ENCODE measurements around the gene ALDH2.

DNA sequence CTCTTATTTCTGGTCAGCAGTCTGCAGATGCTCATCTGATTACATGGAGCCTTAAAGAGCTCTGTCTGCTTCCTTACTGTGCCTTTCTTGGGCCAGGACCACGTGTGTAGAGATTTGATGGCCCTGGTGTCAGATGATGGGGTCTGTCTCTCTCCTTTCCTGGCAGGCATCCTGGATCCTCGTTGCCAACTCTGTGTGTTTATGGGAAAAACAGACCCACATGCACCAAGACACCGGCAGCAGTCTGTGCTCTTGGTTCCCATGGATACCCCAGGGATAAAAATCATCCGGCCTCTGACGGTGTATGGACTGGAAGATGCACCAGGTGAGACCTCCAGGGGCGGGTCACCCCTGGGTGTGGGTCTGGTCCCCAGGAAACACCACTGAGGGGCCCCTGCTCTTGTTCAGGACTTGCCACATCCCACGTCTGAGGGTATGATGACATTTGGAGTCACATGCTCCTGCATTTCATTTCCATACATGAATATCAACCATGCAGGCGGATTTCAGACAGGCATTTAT, 18.5 kb upstream of the ALDH2 start:
- TF ChIP-seq SP4 (IDR thresholded peaks at IDR 0.05; ENCODE audit: low read length) (no peak), TEAD4 (IDR thresholded peaks at IDR 0.05; ENCODE audit: low read depth, low read length) (no peak), EGR1 (IDR thresholded peaks at IDR 0.05; ENCODE audit: borderline replicate concordance, low read depth, low read length) (no peak), POLR2A (IDR thresholded peaks at IDR 0.05; ENCODE audit: control extremely low read depth in 1 of 2, low read depth in 2 of 2, low read length in 2 of 2) (no peak), POLR2AphosphoS5 (IDR thresholded peaks at IDR 0.05; ENCODE audit: low read depth, low read length) (no peak), CHD1 (IDR thresholded peaks at IDR 0.05; ENCODE audit: low read depth, low read length) (no peak), RFX5 (IDR thresholded peaks at IDR 0.05; ENCODE audit: borderline replicate concordance, low read depth, low read length) (no peak), JUND (IDR thresholded peaks at IDR 0.05; ENCODE audit: low read length) (no peak), FOSL1 (IDR thresholded peaks at IDR 0.05; ENCODE audit: insufficient read depth, low read depth, low read length) (no peak), YY1 (IDR thresholded peaks at IDR 0.05; ENCODE audit: low read depth, low read length) (no peak), USF2 (IDR thresholded peaks at IDR 0.05; ENCODE audit: low read length) (no peak), TCF12 (IDR thresholded peaks at IDR 0.05; ENCODE audit: low read depth, low read length) (no peak)
- TF ChIP-seq, protein P1, sequence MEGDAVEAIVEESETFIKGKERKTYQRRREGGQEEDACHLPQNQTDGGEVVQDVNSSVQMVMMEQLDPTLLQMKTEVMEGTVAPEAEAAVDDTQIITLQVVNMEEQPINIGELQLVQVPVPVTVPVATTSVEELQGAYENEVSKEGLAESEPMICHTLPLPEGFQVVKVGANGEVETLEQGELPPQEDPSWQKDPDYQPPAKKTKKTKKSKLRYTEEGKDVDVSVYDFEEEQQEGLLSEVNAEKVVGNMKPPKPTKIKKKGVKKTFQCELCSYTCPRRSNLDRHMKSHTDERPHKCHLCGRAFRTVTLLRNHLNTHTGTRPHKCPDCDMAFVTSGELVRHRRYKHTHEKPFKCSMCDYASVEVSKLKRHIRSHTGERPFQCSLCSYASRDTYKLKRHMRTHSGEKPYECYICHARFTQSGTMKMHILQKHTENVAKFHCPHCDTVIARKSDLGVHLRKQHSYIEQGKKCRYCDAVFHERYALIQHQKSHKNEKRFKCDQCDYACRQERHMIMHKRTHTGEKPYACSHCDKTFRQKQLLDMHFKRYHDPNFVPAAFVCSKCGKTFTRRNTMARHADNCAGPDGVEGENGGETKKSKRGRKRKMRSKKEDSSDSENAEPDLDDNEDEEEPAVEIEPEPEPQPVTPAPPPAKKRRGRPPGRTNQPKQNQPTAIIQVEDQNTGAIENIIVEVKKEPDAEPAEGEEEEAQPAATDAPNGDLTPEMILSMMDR (IDR thresholded peaks at IDR 0.05; ENCODE audit: control extremely low read depth in 1 of 3, insufficient read depth in 1 of 3, low read depth in 1 of 3, low read length in 3 of 3) = no peak
